ENCODE measurements around the gene SFTPA1.
"Not testable (repeated sequence)": the region's sequence is repeated elsewhere in the genome, so short reads cannot be mapped to it uniquely, and the experiment has no call there.

SFTPA1 gene

GRCh38 chr10:79610601-79611191, at the start of gene SFTPA1:
Gene SFTPA1, plus strand, starts transcription at chr10:79610939. Its CDS starts 887 bp downstream, at chr10:79611826.
- DNase-seq, result no peak

GRCh38 chr10:79561257-79561656, 49.5 kb upstream of the SFTPA1 start:
- DNase-seq, result no peak

GRCh38 chr10:79562135-79562756, 48.5 kb upstream of the SFTPA1 start:
- no peak for DNase-seq

DNA sequence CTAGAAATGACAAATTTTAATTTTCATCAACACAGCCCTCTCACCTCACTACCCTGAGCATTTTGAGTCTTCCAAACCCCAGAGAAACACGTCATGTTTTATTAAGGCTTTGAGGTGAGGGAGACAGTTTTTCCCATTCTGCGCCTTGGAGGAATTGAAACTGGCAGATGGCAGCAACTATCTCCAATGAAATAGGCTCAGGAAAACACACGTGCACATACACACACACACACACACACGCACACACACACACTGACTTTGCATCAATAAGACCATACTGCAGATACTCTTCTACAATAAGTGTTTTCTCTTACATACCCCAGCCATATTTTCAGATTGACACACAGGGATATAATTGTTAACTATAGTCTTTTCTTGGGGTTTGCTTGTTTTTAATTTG, 47.3 kb upstream of the SFTPA1 start:
- DNase-seq, result no peak

DNA sequence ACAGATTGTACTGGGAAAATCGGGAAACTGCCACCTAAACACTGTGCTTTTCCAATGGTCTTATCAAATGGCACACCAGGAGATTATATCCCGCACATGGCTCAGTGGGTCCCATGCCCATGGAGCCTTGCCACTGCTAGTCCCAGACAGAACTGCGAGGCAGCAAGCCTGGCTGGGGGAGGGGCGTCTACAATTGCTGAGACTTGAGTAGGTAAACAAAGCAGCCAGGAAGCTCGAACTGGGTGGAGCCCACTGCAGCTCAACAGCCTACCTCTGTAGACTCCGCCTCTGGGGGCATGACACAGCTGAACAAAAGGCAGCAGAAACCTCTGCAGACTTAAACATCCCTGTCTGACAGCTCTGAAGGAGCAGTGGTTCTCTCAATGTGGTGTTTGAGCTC, 40.1 kb upstream of the SFTPA1 start:
- not testable (repeated sequence) for DNase-seq

- DNase-seq, result no peak
These were observed 31.4 kb upstream of the SFTPA1 start for GRCh38 chr10:79579361-79579760.

- no peak for DNase-seq
These were observed 29.7 kb upstream of the SFTPA1 start for GRCh38 chr10:79581044-79581443.

- no peak for DNase-seq
These were observed 28.6 kb upstream of the SFTPA1 start for GRCh38 chr10:79582096-79582495.

DNA sequence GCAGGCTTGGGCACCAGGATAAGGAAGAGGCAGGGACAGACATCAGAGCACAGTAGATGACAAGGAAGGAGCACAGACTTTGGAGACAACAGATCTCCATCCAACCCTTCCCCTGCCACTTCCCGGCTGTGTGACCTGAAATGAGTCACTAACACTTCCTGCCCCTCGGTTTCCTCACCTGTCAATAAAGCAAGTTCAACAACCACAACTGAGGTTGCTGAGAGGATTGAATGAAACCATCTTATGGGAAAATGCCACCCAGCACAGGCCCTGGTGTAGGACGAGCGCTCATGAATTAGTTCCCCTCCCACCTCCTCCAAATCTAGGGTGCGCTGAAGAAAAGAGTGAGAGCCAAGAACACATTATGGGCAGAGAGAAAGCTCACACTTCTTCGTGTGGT, 27.8 kb upstream of the SFTPA1 start:
- not testable (repeated sequence) for DNase-seq

GRCh38 chr10:79583488-79584024, 27.2 kb upstream of the SFTPA1 start:
- no peak for DNase-seq

DNA sequence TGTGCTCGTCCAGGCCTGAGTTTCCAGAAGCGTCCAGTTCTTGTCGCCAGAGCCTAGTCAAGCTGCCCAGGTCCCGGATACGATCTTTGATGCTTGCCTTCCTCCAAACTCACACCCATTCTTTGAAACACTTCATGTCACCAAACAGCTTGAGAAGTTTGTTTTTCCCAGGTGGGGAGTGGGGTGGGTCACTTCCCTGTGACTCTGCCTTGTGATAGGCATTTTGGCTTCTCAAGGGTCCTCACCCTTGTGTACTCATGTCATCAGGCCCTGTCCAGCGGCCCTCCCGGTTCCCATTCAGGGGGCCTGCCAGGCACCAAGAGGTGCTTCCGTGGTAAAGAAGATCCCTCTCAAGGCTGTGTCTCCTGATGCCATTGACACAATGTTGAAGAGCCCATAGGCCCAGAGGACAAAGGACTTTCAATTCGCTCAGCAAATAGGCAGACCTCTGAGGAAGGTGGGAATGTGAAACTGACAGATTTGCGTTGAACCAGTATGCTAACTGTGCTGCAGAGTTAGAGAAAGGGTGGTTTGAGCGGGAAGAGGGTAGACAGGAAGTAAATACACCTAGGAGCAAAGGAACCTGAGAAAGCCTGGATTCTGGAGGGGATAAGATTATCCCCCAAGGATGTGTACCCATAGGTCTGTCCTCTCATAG, 24.7 kb upstream of the SFTPA1 start:
- no peak for DNase-seq

GRCh38 chr10:79586933-79587332, 23.8 kb upstream of the SFTPA1 start:
- no peak for DNase-seq

DNA sequence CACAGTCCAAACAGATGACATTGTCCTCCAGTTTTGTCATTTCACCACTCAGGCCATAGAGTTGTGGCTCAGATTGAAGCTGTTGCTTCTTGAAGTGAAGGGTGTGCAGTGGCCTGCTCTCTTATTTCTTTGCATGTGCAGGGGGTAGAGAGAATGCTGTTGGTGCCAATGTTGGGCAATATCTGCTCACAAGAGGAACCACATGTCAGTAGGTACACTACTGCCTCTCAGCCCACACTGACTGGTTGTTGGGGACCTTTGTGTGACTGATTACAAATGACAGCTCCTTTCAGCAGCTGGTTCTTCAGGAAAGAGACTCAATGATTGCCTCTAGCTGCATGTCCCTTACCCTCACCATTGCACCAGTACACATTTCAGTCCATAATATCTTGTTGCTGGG, 21.9 kb upstream of the SFTPA1 start:
- DNase-seq, result no peak

- DNase-seq, result no peak
These were observed 17.4 kb upstream of the SFTPA1 start for GRCh38 chr10:79593377-79593776.

DNA sequence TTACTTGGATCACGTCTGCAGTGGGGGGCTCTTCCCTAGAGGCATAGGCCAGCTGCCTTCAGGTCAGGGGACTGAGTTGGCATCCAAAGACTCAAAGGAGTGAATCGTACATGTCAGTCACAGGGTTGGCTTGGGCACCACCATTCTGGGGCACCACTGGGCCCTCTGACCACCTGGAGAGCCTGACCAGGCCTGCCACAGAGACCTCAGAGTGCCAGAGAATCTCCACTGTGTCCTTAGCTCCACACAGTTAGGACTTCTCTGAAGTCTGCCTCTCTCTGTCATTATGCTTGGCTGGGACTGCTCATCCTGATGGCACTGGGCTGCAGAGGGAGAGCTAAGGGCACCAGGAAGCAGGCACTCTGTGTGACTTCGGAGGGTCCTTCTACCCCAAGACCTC, 16.2 kb upstream of the SFTPA1 start:
- DNase-seq, result not testable (repeated sequence)

DNA sequence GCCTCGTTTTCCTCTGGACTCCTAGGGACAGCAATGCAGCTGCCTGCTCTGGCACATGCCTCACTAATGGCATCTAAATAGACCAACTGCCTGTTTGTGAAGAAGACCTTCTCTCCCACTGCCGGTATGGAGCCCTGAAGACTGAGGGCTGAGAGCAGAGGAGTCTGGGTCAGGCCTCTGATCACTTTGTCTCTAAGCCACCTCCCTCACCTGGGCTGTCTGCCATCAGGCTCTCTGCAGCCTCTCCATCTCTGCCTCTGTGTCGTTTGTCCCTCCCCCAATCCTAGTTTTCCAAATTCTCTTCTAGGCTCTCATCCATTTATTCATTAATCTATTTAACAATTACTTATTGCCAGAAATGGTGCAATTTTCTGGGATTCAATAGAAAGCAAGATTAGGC, 15.2 kb upstream of the SFTPA1 start:
- DNase-seq, result no peak

DNA sequence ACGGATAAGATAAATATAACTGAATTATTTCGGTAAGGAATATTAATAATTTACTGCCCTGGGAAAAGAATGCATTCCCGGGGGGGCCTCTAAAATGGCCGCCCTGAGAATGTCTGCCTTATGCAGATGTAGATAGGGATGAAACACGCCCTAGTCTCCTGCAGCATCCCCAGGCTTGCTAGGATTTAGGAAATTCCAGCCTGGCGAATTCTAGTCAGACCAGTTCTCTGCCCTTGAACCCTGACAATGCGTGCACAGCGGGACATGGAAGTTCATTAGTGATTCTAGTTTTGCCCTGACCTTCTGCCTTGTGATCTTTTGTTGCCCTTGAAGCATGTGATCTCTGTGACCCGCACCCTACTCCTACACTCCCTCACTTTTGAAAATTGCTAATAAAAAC, 11.1 kb upstream of the SFTPA1 start:
- not testable (repeated sequence) for DNase-seq

GRCh38 chr10:79601939-79602338, 8.8 kb upstream of the SFTPA1 start:
- DNase-seq, result no peak

DNA sequence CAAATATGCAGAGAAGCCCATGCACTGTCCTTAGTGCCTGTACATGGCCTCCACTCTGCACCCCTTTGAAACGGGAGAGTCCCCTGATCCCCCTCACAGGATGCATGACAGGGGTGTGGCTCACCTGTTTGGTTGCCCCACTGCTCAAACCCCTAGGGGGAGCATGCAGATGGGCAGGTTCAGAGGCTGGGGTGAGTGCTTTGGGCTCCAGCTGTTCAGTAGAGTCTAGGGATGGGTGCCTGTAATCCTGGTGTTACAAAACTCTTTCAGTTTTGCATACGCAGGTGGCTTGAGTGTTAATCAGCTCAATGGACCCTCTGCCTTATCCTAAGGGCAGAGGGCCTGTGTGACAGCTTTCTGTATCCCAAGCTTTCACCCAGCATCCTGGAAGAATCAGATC, 7.8 kb upstream of the SFTPA1 start:
- no peak for DNase-seq

GRCh38 chr10:79604294-79604693, 6.4 kb upstream of the SFTPA1 start:
- no peak for DNase-seq

DNA sequence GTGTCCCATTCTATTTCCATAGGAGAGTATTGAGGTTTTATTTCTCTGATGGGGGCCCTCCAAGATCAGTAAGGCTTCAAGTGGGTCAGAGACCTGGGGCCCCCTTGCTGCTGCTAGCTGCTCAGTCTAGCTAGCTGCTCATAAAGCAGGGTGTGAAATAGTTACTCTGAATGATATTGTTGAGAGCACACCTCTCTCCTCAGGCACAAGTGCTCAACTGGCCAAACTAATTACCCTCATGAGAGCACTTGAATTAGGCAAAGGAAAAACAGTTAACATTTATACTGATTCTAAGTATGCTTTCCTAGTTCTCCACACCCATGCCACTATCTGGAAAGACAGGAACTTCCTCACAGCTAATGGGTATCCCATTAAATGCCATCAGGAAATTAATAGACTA, 5.4 kb upstream of the SFTPA1 start:
- DNase-seq, result no peak

- DNase-seq, result no peak
These were observed 2.0 kb upstream of the SFTPA1 start for GRCh38 chr10:79608505-79609375.

All from NCI-H2171 (cell line).